Subcutaneous adipose tissue (tissue), 4 donors: ENCODE results near the gene KATNB1. TPM values are rescaled to one million over a fixed set of nuclear protein-coding genes. Genes with fewer than 3 reads are reported as not detected.

Experiments
- CTCF ChIP-seq: fragments of 450-650 bp; IDR thresholded peaks from one replicate; pipeline ENCODE4 v1.5.1; 2016; ENCODE audit warnings: low read depth, mild to moderate bottlenecking, control low read depth, antibody characterized with exemption, moderate library complexity
- total RNA-seq, 4 donors: library from RNA; depleted of rRNA; stranded (reverse); fragments of >200 nt; gene quantifications; one replicate each; pipeline ENCODE4 v1.1.0, GENCODE V29; 2016

The KATNB1 gene
- total RNA-seq, 4 donors from 2014 or later: 8.6 to 14.3 (median 10.7) TPM

GRCh38 chr16:57766714-57767348 lies 31.3 kb downstream of the KATNB1 start:
- TF ChIP-seq CTCF: no peak

GRCh38 chr16:57769541-57770145 lies 34.1 kb downstream of the KATNB1 start:
- TF ChIP-seq CTCF: no peak

- TF ChIP-seq CTCF: no peak
Observed at GRCh38 chr16:57770361-57770760, 34.8 kb downstream of the KATNB1 start.

- no peak for TF ChIP-seq CTCF
Observed at GRCh38 chr16:57771141-57771785, 35.7 kb downstream of the KATNB1 start.

- TF ChIP-seq CTCF: no peak
Observed at GRCh38 chr16:57773019-57773418, 37.4 kb downstream of the KATNB1 start.

GRCh38 chr16:57773655-57774295 lies 38.2 kb downstream of the KATNB1 start:
- no peak for TF ChIP-seq CTCF

GRCh38 chr16:57774705-57775285 lies 39.2 kb downstream of the KATNB1 start:
- TF ChIP-seq CTCF: no peak
